GM18858 (cell line): ENCODE data around the gene DDX39B.
"Not testable (repeated sequence)": the region's sequence is repeated elsewhere in the genome, so short reads cannot be mapped to it uniquely, and the experiment has no call there.

Experiments
- ATAC-seq: cut with Tn5 transposase; IDR thresholded peaks from one replicate; pipeline ENCODE4 v1.9.1; 2021; ENCODE audit not compliant: unreplicated experiment

The DDX39B gene

DNA sequence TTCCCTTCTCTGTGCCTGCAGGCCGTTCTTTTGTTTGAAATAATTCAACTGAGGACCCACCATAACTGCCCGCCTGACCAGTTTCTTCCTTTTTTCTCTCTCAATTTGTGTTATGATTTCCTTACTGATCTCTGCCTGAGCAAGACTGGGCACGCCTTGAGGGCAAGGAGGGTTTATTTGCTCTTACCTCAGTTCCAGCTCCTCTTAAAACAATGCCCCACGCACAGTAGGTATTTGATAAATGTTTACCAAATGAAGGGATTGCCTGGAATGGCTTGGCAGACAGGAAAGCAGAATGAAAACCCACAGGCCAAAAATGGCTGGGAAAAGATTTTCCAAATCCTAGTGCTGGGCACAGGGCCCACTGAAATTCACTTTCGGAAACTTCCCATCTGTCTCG, 54.1 kb downstream of the DDX39B start:
- ATAC-seq: not testable (repeated sequence)

DNA sequence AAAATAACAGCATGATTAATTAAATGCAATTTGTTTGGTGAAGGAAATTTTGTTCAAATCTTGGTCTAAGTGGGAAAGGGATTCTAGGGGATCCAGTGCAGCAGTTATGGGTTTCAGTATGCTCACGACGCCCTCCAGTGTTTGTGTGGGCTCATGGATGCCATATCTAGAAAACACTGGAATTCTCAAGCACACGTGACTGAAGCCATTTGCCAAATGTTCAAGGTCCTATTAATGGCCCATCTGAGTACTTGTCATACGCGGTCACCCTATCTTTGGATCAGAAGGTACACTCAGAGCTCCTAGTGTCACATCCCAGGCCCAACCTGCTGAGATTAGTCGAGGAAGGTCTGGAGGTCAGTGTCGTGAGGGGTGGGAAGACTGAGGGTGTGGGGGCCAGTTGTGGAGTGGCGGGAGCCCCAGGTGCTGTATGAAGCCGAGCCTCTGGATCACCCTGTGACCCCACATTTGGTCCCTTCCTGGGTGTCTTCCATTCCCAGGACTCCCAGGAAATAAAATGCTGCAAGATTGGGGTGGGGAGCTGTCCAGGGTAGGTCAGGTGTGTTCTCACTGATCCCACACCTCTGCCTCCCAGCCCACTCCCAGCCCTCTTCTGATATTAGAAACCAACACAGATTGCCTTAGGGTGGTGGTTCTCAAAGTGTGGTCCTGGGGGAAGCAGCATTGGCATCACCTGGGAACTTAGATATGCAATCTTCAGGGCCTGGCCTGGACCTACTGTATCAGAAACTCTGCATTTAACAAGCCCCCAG, 55.6 kb downstream of the DDX39B start:
- ATAC-seq: not testable (repeated sequence)

DNA sequence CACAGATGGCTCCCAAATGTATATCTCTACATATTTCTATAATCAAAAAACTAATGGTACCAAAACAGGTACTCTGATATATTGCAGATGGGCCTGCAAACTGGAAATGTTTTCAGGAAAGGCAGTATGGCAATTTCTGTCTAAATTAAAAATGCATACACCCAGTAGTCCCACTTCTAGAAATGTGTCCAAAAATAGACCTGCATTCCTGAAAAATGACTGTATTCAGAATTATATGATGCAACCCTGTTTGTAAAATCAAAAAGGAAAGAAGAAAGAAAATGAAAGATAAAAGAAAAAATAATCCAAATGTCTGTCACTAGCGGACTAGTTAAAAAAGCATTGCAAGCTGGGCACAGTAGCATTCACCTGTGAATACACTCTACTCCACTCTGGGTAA, 56.7 kb downstream of the DDX39B start:
- ATAC-seq: no peak

DNA sequence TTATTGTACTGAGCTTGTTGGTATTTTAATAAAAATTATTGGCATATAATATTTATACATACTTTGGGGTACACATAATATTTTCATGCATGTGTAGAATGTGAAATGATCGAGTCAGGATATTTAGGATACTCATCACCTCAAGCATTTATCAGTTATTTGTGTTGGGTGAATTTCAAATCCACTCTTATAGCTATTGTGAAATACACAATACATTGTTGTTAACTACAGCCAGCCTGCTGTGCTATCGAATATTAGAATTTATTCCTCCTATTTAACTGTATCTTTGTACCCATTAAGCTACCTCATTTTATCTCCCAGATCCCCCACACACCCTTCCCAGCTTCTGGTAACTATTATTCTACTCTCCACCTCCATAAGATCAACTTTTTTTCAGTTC, 58.4 kb downstream of the DDX39B start:
- no peak for ATAC-seq

DNA sequence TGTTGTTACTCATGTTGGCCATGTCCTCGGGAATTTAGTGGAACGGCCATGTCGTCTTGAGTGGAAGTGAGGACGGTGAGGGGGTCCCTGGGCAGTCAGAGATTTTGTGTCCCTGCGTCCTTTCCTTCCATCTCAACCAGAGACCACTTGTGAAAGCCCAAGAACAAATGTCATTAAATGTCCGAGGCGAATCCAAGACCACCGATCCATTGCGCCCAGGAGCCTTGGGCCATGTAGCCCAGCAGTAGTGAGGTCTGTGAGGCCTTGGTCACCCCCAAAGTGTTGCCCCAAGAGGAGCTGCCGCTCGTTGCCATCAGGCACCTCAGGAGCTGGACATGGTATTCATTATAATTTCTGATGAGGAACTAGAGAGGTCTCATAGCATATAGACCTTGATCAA, 61.2 kb downstream of the DDX39B start:
- ATAC-seq: no peak
